ENCODE results near the gene SHANK3.

Gene SHANK3

GRCh38 chr22:50678651-50679521, 6.3 kb downstream of the SHANK3 start:
- no peak for DNase-seq

- DNase-seq, result no peak
These were observed 10.7 kb downstream of the SHANK3 start for GRCh38 chr22:50683086-50683993.

- DNase-seq, result no peak
These were observed 11.4 kb downstream of the SHANK3 start for GRCh38 chr22:50683994-50684371.

GRCh38 chr22:50684501-50684900, 11.9 kb downstream of the SHANK3 start:
- DNase-seq, result no peak

- no peak for DNase-seq
These were observed 12.4 kb downstream of the SHANK3 start for GRCh38 chr22:50684986-50685385.

GRCh38 chr22:50686794-50687193, 14.2 kb downstream of the SHANK3 start:
- DNase-seq, result no peak

GRCh38 chr22:50687829-50688228, 15.2 kb downstream of the SHANK3 start:
- DNase-seq, result no peak

GRCh38 chr22:50688448-50688847, 15.8 kb downstream of the SHANK3 start:
- no peak for DNase-seq

GRCh38 chr22:50691521-50691920, 18.9 kb downstream of the SHANK3 start:
- peak; percentile 65 to 68 for DNase-seq

- no peak for DNase-seq
These were observed 20.8 kb downstream of the SHANK3 start for GRCh38 chr22:50693462-50693861.

- no peak for DNase-seq
These were observed 21.5 kb downstream of the SHANK3 start for GRCh38 chr22:50694099-50694605.

GRCh38 chr22:50694766-50695420, 22.3 kb downstream of the SHANK3 start:
- no peak for DNase-seq

GRCh38 chr22:50695421-50696250, 23.0 kb downstream of the SHANK3 start:
- no peak for DNase-seq

- DNase-seq, result no peak
These were observed 23.7 kb downstream of the SHANK3 start for GRCh38 chr22:50696251-50696798.

- no peak for DNase-seq
These were observed 24.4 kb downstream of the SHANK3 start for GRCh38 chr22:50696799-50697561.

- DNase-seq, result no peak
These were observed 25.3 kb downstream of the SHANK3 start for GRCh38 chr22:50697667-50698506.

GRCh38 chr22:50698546-50698945, 25.9 kb downstream of the SHANK3 start:
- DNase-seq, result no peak

- DNase-seq, result no peak
These were observed 26.6 kb downstream of the SHANK3 start for GRCh38 chr22:50699001-50699755.

All from inflammatory macrophage (primary cell).